ENCODE results near the gene AAGAB.

- TF ChIP-seq CTCF (IDR thresholded peaks at IDR 0.05; ENCODE audit: insufficient read depth, low read length, poor library complexity, severe bottlenecking) (no peak), EZH2phosphoT487 (conservative IDR thresholded peaks at IDR 0.05; ENCODE audit: low read length) (no peak)
These were observed 55.1 kb downstream of the AAGAB start for GRCh38 chr15:67199391-67199790.

All from SU-DHL-6 (cell line).